ENCODE results near the gene CYTL1.
"Not testable (repeated sequence)": the region's sequence is repeated elsewhere in the genome, so short reads cannot be mapped to it uniquely, and the experiment has no call there.

The CYTL1 gene

DNA sequence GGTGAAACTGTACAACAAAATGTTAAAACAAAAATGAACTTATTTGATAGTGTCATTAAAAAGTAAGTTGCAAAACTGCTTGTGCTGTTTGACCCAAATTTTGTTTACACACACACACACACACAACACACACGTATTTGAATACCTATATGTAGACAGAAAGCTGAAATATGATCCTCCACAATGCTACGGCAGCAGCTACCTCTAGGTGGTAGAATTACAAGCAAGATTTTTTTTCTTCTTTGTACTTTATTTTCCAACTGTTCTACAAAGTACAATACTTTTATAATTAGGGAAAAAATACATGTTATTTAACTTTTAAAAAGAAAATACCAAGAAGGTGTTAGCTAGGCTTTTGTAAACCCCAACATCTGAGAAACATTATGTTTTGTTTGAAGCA is 1.2 kb downstream of the CYTL1 start:
- peaks cover 8% of the 10 kb centered on the region; the same call in 1 of the 2 replicates for H3K27me3 ChIP-seq (ENCODE audit: insufficient read depth, low read length)
- no peaks in the 10 kb centered on the region for H3K36me3 ChIP-seq (ENCODE audit: insufficient read depth, low read depth, low read length)
- peak overlapping the region; percentile 40 for H3K4me3 ChIP-seq (ENCODE audit: low read length)

DNA sequence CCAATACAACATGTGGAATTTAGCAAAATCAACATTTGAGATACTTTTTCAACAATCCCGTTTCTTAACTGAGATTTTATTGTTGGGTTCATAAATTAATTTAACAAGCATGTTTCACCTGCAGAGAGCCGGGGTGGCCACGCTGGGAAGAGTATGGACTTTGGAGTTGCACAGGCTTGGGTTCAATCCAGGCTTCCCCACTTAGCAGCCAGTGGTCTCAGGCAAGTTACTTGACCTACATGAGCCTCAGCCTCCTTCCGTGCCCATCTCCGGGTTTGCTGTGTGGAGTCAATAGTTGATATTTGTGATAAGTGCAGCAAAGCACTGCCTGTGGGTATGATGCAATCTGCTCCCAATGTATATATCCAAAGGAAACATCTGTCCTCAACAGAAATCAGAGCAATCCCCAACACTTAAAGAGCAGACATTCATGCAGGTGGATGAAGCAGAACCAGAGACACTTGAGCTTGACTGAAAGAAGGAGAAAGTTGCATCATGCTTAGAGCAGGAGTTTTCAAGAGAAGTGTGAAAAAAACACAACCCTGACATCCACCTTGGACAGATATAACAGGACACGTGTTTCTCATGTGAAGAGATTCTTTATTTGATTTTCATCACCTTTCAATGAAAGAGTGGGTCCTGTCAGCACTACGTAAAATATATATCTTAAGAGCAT is 5.1 kb downstream of the CYTL1 start:
- Histone ChIP-seq H3K27me3 (ENCODE audit: insufficient read depth, low read length) (peaks cover 5% of the 10 kb centered on the region; the same call in 1 of the 2 replicates), H3K9ac (ENCODE audit: low read depth, low read length) (no peak overlapping the region), H3K36me3 (ENCODE audit: insufficient read depth, low read depth, low read length) (no peaks in the 10 kb centered on the region), H3K9me3 (ENCODE audit: insufficient read depth, low read depth, low read length) (no peaks in the 10 kb centered on the region), H3K27ac (ENCODE audit: low read length) (no peak overlapping the region), H3K4me1 (ENCODE audit: insufficient read depth, low read length) (peaks cover 5% of the 10 kb centered on the region; the same call in 1 of the 2 replicates), H3K4me3 (ENCODE audit: low read length) (no peak overlapping the region)

More for the DNA sequence above, 1.2 kb downstream of the CYTL1 start:
- H3K4me1 ChIP-seq (ENCODE audit: insufficient read depth, low read length) = peaks cover 5% of the 10 kb centered on the region; the same call in 1 of the 2 replicates
- H3K9me3 ChIP-seq (ENCODE audit: insufficient read depth, low read depth, low read length) = no peaks in the 10 kb centered on the region
- no peak overlapping the region for H3K27ac ChIP-seq (ENCODE audit: low read length)
- H3K9ac ChIP-seq (ENCODE audit: low read depth, low read length) = no peak overlapping the region

GRCh38 chr4:5012958-5013357 is 6.3 kb downstream of the CYTL1 start:
- no peak overlapping the region for H3K9ac ChIP-seq (ENCODE audit: low read depth, low read length)
- no peak overlapping the region for H3K27ac ChIP-seq (ENCODE audit: low read length)
- H3K27me3 ChIP-seq (ENCODE audit: insufficient read depth, low read length) = 0 out of 2 replicates have a peak, but pooled peaks cover 5% of the 10 kb centered on the region
- H3K4me3 ChIP-seq (ENCODE audit: low read length) = no peak overlapping the region
- no peaks in the 10 kb centered on the region; the same call in 1 of the 2 replicates for H3K4me1 ChIP-seq (ENCODE audit: insufficient read depth, low read length)
- H3K9me3 ChIP-seq (ENCODE audit: insufficient read depth, low read depth, low read length) = no peaks in the 10 kb centered on the region
- no peaks in the 10 kb centered on the region for H3K36me3 ChIP-seq (ENCODE audit: insufficient read depth, low read depth, low read length)

DNA sequence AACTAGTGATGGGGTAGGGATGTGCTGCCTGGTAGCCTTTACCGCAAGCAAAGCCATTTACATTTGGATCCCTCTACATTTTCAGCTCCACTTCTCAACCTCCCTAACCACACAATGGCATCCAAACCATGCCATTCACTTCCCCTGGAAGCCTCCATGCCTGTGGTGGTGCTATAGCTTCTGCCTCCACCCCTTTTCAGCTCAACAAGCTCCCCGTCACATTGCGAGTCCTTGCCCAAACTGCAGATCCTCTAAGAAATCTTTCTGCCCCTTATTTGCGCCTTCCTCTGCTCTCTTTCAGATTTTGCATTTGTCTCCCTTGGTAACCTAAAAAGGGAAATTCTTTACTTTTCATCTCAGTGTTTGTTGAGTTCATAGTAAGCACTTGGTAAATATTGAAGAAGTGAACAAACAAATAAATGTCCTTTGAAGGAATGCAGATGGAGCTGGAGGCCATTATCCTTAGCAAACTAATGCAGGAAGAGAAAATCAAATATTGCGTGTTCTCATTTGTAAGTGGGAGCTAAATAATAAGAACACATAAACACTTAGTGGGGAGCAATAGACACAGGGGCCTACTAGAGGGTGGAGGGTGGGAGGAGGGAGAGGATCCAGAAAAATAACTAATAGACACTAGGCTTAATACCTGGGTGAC is 6.9 kb downstream of the CYTL1 start:
- H3K4me1 ChIP-seq (ENCODE audit: insufficient read depth, low read length) = no peaks in the 10 kb centered on the region
- H3K4me3 ChIP-seq (ENCODE audit: low read length) = no peak overlapping the region
- H3K36me3 ChIP-seq (ENCODE audit: insufficient read depth, low read depth, low read length) = no peaks in the 10 kb centered on the region
- no peak overlapping the region for H3K9ac ChIP-seq (ENCODE audit: low read depth, low read length)
- H3K27me3 ChIP-seq (ENCODE audit: insufficient read depth, low read length) = 0 out of 2 replicates have a peak, but pooled peaks cover 5% of the 10 kb centered on the region
- H3K27ac ChIP-seq (ENCODE audit: low read length) = no peak overlapping the region
- no peaks in the 10 kb centered on the region for H3K9me3 ChIP-seq (ENCODE audit: insufficient read depth, low read depth, low read length)

- no peak overlapping the region for H3K9ac ChIP-seq (ENCODE audit: low read depth, low read length)
- no peaks in the 10 kb centered on the region for H3K9me3 ChIP-seq (ENCODE audit: insufficient read depth, low read depth, low read length)
- H3K27me3 ChIP-seq (ENCODE audit: insufficient read depth, low read length) = no peaks in the 10 kb centered on the region
- H3K4me1 ChIP-seq (ENCODE audit: insufficient read depth, low read length) = no peaks in the 10 kb centered on the region
- H3K27ac ChIP-seq (ENCODE audit: low read length) = no peak overlapping the region
- no peak overlapping the region for H3K4me3 ChIP-seq (ENCODE audit: low read length)
- no peaks in the 10 kb centered on the region for H3K36me3 ChIP-seq (ENCODE audit: insufficient read depth, low read depth, low read length)
These were observed 8.3 kb downstream of the CYTL1 start for GRCh38 chr4:5010984-5011383.

DNA sequence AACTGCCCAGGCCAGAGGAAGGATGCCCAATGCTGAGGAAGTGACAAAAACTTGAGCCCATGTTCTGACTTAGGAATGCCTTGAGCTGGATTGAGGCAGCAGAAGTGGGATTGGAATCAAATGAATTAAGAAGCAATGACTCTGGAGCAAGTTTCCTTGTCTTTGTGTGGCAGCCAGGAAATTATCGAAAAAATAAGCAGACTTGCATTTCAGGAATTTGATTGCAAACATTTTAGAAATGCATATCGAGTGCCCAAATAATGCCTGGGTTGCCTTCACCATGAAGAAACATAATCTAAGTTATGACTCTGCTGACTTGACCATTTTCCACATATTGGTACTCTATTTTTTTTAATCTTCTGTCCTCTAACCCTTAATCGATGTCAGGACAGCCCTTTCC is 9.5 kb downstream of the CYTL1 start:
- Histone ChIP-seq H3K4me1 (ENCODE audit: insufficient read depth, low read length) (no peaks in the 10 kb centered on the region), H3K27ac (ENCODE audit: low read length) (no peak overlapping the region), H3K27me3 (ENCODE audit: insufficient read depth, low read length) (no peaks in the 10 kb centered on the region), H3K4me3 (ENCODE audit: low read length) (no peak overlapping the region), H3K36me3 (ENCODE audit: insufficient read depth, low read depth, low read length) (no peaks in the 10 kb centered on the region), H3K9ac (ENCODE audit: low read depth, low read length) (no peak overlapping the region), H3K9me3 (ENCODE audit: insufficient read depth, low read depth, low read length) (no peaks in the 10 kb centered on the region)

DNA sequence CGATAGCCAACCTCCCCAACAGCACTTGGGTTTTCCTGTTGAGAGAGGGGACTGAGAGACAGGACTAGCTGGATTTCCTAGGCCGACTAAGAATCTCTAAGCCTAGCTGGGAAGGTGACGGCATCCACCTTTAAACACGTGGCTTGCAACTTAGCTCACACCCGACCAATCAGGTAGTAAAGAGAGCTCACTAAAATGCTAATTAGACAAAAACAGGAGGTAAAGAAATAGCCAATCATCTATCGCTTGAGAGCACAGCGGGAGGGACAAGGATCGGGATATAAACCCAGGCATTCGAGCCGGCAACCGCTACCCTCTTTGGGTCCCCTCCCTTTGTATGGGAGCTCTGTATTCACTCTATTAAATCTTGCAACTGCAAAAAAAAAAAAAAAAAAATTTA is 12.3 kb downstream of the CYTL1 start:
- H3K27ac ChIP-seq (ENCODE audit: low read length); H3K36me3 ChIP-seq (ENCODE audit: insufficient read depth, low read depth, low read length); H3K27me3 ChIP-seq (ENCODE audit: insufficient read depth, low read length); H3K4me1 ChIP-seq (ENCODE audit: insufficient read depth, low read length); H3K9me3 ChIP-seq (ENCODE audit: insufficient read depth, low read depth, low read length); H3K4me3 ChIP-seq (ENCODE audit: low read length); H3K9ac ChIP-seq (ENCODE audit: low read depth, low read length): not testable (repeated sequence)

DNA sequence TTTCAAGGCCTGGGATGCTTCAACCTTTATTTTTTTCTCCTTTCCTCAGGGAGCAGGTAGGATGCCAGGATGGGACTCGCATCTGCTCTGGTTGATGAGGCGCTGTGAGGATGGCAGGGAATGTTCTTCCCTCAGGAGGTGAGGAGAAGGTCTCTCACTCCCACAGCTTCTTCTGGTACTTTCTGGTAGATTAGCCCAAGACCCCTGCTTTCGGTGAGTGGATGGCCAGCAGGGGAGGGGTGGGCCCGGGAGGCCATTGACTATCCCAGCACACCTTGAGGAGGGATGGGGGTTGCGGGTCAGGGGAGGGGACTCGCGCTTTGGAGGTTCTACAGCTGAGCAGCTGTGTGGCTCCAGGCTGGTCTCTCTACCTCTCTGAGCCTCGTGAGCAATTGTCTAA is 14.8 kb downstream of the CYTL1 start:
- Histone ChIP-seq H3K27ac (ENCODE audit: low read length) (no peak overlapping the region), H3K4me3 (ENCODE audit: low read length) (no peak overlapping the region), H3K4me1 (ENCODE audit: insufficient read depth, low read length) (no peaks in the 10 kb centered on the region), H3K9ac (ENCODE audit: low read depth, low read length) (no peak overlapping the region), H3K9me3 (ENCODE audit: insufficient read depth, low read depth, low read length) (no peaks in the 10 kb centered on the region), H3K36me3 (ENCODE audit: insufficient read depth, low read depth, low read length) (no peaks in the 10 kb centered on the region), H3K27me3 (ENCODE audit: insufficient read depth, low read length) (no peaks in the 10 kb centered on the region)

- Histone ChIP-seq H3K27ac (ENCODE audit: low read length) (no peak overlapping the region), H3K9ac (ENCODE audit: low read depth, low read length) (no peak overlapping the region)
These were observed 15.3 kb downstream of the CYTL1 start for GRCh38 chr4:5003918-5004317.

GRCh38 chr4:5003372-5003857 is 15.8 kb downstream of the CYTL1 start:
- Histone ChIP-seq H3K9me3 (ENCODE audit: insufficient read depth, low read depth, low read length) (no peaks in the 10 kb centered on the region), H3K36me3 (ENCODE audit: insufficient read depth, low read depth, low read length) (no peaks in the 10 kb centered on the region), H3K4me3 (ENCODE audit: low read length) (no peak overlapping the region), H3K9ac (ENCODE audit: low read depth, low read length) (no peak overlapping the region), H3K4me1 (ENCODE audit: insufficient read depth, low read length) (no peaks in the 10 kb centered on the region), H3K27ac (ENCODE audit: low read length) (no peak overlapping the region), H3K27me3 (ENCODE audit: insufficient read depth, low read length) (no peaks in the 10 kb centered on the region)

More at GRCh38 chr4:5003918-5004317, 15.3 kb downstream of the CYTL1 start:
- no peaks in the 10 kb centered on the region for H3K4me1 ChIP-seq (ENCODE audit: insufficient read depth, low read length)
- no peaks in the 10 kb centered on the region for H3K27me3 ChIP-seq (ENCODE audit: insufficient read depth, low read length)
- no peaks in the 10 kb centered on the region for H3K9me3 ChIP-seq (ENCODE audit: insufficient read depth, low read depth, low read length)
- H3K36me3 ChIP-seq (ENCODE audit: insufficient read depth, low read depth, low read length) = no peaks in the 10 kb centered on the region
- no peak overlapping the region for H3K4me3 ChIP-seq (ENCODE audit: low read length)

DNA sequence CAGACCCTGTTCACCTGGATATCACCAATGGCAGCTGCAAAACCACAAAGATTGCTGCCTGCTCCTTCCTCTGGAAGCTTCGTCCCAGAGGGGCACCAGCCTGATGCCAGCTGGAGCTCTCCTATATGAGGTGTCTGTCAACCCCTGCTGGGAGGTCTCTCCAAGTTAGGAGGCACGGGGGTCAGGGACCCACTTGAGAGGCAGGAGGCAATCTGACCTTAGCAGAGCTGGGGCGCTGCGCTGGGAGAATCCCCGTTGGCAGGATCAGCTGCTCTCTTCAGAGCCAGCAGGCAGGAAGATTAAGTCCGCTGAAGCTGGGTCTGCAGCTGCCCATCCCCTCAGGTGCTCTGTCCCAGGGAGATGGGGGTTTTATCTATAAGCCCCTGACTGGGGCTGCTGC is 17.6 kb downstream of the CYTL1 start:
- not testable (repeated sequence) for H3K27ac ChIP-seq (ENCODE audit: low read length); H3K27me3 ChIP-seq (ENCODE audit: insufficient read depth, low read length); H3K9ac ChIP-seq (ENCODE audit: low read depth, low read length)

GRCh38 chr4:4996935-4997334 is 22.3 kb downstream of the CYTL1 start:
- H3K4me1 ChIP-seq (ENCODE audit: insufficient read depth, low read length); H3K9me3 ChIP-seq (ENCODE audit: insufficient read depth, low read depth, low read length); H3K36me3 ChIP-seq (ENCODE audit: insufficient read depth, low read depth, low read length); H3K27ac ChIP-seq (ENCODE audit: low read length); H3K9ac ChIP-seq (ENCODE audit: low read depth, low read length); H3K4me3 ChIP-seq (ENCODE audit: low read length): not testable (repeated sequence)
- H3K27me3 ChIP-seq (ENCODE audit: insufficient read depth, low read length) = peaks cover 11% of the 10 kb centered on the region; the same call in 1 of the 2 replicates

More for the DNA sequence above, 17.6 kb downstream of the CYTL1 start:
- H3K4me3 ChIP-seq (ENCODE audit: low read length); H3K4me1 ChIP-seq (ENCODE audit: insufficient read depth, low read length); H3K36me3 ChIP-seq (ENCODE audit: insufficient read depth, low read depth, low read length); H3K9me3 ChIP-seq (ENCODE audit: insufficient read depth, low read depth, low read length): not testable (repeated sequence)
